Neutrophil (primary cell): ENCODE data around the gene ZC3H8.
"Not testable (repeated sequence)": the region's sequence is repeated elsewhere in the genome, so short reads cannot be mapped to it uniquely, and the experiment has no call there.

Experiments used
- H3K27ac ChIP-seq: fragments of 200-600 bp; sonication (generic); 2 replicates; pipeline ENCODE4 v1.5.1; 2016; ENCODE audit warnings: mild to moderate bottlenecking, moderate library complexity
- H3K27me3 ChIP-seq: fragments of 200-600 bp; sonication (generic); 2 replicates; pipeline ENCODE4 v1.6.0; 2016; ENCODE audit warnings: mild to moderate bottlenecking
- H3K36me3 ChIP-seq: fragments of 200-600 bp; sonication (generic); 2 replicates; pipeline ENCODE4 v1.5.1; 2017
- H3K4me1 ChIP-seq, 2 experiments: fragments of 200-600 bp in 1 of 2; sonication (generic) in 1 of 2; 1 replicate in 1 of 2; 2 replicates in 1 of 2; pipeline versions ENCODE4 v1.5.1 to v1.6.1; 2013 to 2016; ENCODE audit warnings: low read depth in 1 of 2, low read length in 1 of 2, mild to moderate bottlenecking in 1 of 2, moderate library complexity in 1 of 2; ENCODE audit not compliant: control insufficient read depth in 1 of 2, insufficient read depth in 1 of 2
- H3K4me3 ChIP-seq, 2 experiments: fragments of 200-600 bp in 1 of 2; sonication (generic) in 1 of 2; 1 replicate in 1 of 2; 2 replicates in 1 of 2; pipeline ENCODE4 v1.5.1; 2013 to 2016; ENCODE audit warnings: low read depth in 1 of 2, low read length in 1 of 2, mild to moderate bottlenecking in 1 of 2, moderate library complexity in 1 of 2
- H3K9me3 ChIP-seq: fragments of 200-600 bp; sonication (generic); 2 replicates; pipeline ENCODE4 v1.5.1; 2016
- CTCF ChIP-seq: fragments of 200-600 bp; sonication (generic); IDR thresholded peaks from 2 replicates; pipeline ENCODE4 v1.5.1; 2016; ENCODE audit warnings: antibody characterized with exemption

ZC3H8 gene

DNA sequence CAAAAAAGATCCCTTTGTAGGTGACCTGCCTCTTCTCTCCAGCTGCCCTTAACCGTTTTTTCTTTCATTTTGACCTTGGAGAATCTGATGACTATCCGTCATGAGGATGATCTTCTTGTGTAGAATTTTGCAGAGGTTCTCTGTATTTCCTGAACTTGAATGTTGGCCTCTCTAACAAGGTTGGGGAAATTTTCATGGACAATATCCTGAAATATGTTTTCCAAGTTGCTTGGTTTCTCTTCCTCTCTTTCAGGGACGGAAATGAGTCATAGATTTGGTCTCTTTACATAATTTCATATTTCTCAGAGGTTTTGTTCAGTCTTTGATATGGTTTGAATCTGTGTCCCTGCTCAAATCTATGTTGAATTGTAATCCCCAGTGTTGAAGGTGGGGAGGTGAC, 34.0 kb downstream of the ZC3H8 start:
- no peak for TF ChIP-seq CTCF
- no peak overlapping the region for H3K4me3 ChIP-seq
- peaks cover 12% of the 10 kb centered on the region for H3K36me3 ChIP-seq
- H3K27me3 ChIP-seq: no peaks in the 10 kb centered on the region
- H3K27ac ChIP-seq: no peak overlapping the region
- no peaks in the 10 kb centered on the region for H3K9me3 ChIP-seq
- no peaks in the 10 kb centered on the region for H3K4me1 ChIP-seq

DNA sequence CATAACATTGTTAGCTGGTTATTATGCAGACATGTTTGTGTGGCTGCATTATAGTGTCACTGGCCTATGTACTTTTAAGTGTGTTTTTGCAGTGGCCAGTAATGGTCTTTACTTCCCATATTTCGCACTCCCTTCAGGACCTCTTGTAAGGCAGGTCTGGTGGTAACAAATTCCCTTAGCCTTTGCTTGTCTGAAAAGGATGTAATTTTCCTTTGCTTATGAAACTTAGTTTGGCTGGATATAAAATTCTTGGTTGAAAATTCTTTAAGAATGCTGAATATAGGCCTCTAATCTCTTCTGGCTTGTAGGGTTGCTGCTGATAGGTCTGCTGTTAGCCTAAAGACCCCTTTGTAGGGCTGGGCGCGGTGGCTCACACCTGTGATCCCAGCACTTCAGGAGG, 34.7 kb downstream of the ZC3H8 start:
- H3K36me3 ChIP-seq: peaks cover 14% of the 10 kb centered on the region
- TF ChIP-seq CTCF: no peak
- no peak overlapping the region for H3K27ac ChIP-seq
- H3K4me1 ChIP-seq: no peaks in the 10 kb centered on the region
- no peak overlapping the region for H3K4me3 ChIP-seq
- no peaks in the 10 kb centered on the region for H3K27me3 ChIP-seq
- H3K9me3 ChIP-seq: no peaks in the 10 kb centered on the region

DNA sequence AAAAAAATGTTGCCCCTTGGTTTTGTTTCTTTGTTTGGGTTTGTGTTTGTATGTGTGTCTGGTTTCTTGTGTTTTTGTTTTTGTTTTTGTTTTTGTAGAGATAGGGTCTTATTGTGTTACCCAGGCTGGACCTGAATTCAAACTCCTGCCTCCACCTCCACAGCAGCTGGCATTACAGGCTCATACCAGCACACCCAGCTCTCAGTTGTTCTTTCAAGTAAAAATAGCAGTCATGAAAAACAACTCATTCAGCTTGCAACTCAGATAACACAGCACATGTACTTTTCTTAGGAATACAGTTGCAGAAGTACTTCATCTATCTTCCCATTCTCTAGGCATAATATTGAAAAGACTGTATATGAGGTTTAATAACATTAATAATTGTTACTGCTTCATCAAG, 37.0 kb downstream of the ZC3H8 start:
- Histone ChIP-seq H3K36me3 (peaks cover 16% of the 10 kb centered on the region), H3K27me3 (no peaks in the 10 kb centered on the region), H3K4me3 (no peak overlapping the region), H3K9me3 (no peaks in the 10 kb centered on the region), H3K4me1 (no peaks in the 10 kb centered on the region), H3K27ac (no peak overlapping the region)
- no peak for TF ChIP-seq CTCF

- Histone ChIP-seq H3K9me3 (no peaks in the 10 kb centered on the region), H3K4me1 (no peaks in the 10 kb centered on the region), H3K27ac (no peak overlapping the region), H3K27me3 (no peaks in the 10 kb centered on the region), H3K4me3 (no peak overlapping the region), H3K36me3 (peaks cover 23% of the 10 kb centered on the region)
- TF ChIP-seq CTCF: no peak
Measured at GRCh38 chr2:112216167-112216566, 38.7 kb downstream of the ZC3H8 start.

DNA sequence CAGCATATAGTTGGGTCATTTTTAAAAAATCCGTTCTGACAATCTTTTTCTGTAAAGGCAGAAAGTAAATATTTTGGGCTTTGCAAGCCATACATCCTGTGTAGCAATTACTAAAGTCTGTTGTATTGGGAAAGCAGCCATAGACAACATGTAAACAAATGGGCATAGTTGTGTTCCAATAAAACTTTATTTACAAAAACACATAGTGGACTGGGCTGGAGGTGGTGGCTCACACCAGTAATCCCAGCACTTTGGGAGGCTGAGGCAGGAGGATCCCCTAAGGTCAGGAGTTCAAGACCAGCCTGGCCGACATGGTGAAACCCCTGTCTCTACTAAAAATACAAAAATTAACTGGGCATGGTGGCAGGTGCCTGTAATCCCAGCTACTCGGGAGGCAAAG, 46.9 kb downstream of the ZC3H8 start:
- not testable (repeated sequence) for H3K4me1 ChIP-seq, H3K27me3 ChIP-seq, H3K27ac ChIP-seq, H3K4me3 ChIP-seq, H3K9me3 ChIP-seq, H3K36me3 ChIP-seq

GRCh38 chr2:112204411-112204810, 50.4 kb downstream of the ZC3H8 start:
- no peak for TF ChIP-seq CTCF

More at GRCh38 chr2:112204411-112204810, 50.4 kb downstream of the ZC3H8 start:
- no peaks in the 10 kb centered on the region for H3K36me3 ChIP-seq
- H3K27me3 ChIP-seq: no peaks in the 10 kb centered on the region
- H3K4me1 ChIP-seq: no peaks in the 10 kb centered on the region
- H3K27ac ChIP-seq: no peak overlapping the region
- H3K9me3 ChIP-seq: peaks cover 5% of the 10 kb centered on the region
- H3K4me3 ChIP-seq: no peak overlapping the region
